Inferior parietal cortex (tissue), 1 donor: ENCODE data around the gene ADA.
"Not testable (repeated sequence)": the region's sequence is repeated elsewhere in the genome, so short reads cannot be mapped to it uniquely, and the experiment has no call there.

Experiments used
- DNase-seq: peaks from one replicate; pipeline ENCODE4 v3.0.0-alpha.2; 2016; ENCODE audit errors: extremely low spot score

ADA gene

GRCh38 chr20:44651684-44652423 lies at the start of gene ADA:
ADA (minus strand) TSS chr20:44651699; CDS start chr20:44651607, 92 bp downstream.
- DNase-seq = no peak

GRCh38 chr20:44700306-44700705 lies 48.8 kb upstream of the ADA start:
- no peak for DNase-seq

GRCh38 chr20:44698351-44698750 lies 46.9 kb upstream of the ADA start:
- DNase-seq = no peak

- DNase-seq = not testable (repeated sequence)
These were observed 45.5 kb upstream of the ADA start for GRCh38 chr20:44697041-44697440.

- DNase-seq = no peak
These were observed 44.8 kb upstream of the ADA start for GRCh38 chr20:44696315-44696714.

- DNase-seq = no peak
These were observed 44.3 kb upstream of the ADA start for GRCh38 chr20:44695674-44696300.

- DNase-seq = no peak
These were observed 43.8 kb upstream of the ADA start for GRCh38 chr20:44695295-44695673.

GRCh38 chr20:44694159-44694558 lies 42.7 kb upstream of the ADA start:
- no peak for DNase-seq

- DNase-seq = no peak
These were observed 42.1 kb upstream of the ADA start for GRCh38 chr20:44693627-44694026.

- DNase-seq = no peak
These were observed 41.5 kb upstream of the ADA start for GRCh38 chr20:44692932-44693480.

GRCh38 chr20:44691424-44692423 lies 40.2 kb upstream of the ADA start:
- DNase-seq = no peak

GRCh38 chr20:44690781-44691423 lies 39.4 kb upstream of the ADA start:
- no peak for DNase-seq

- no peak for DNase-seq
These were observed 38.3 kb upstream of the ADA start for GRCh38 chr20:44689809-44690208.

GRCh38 chr20:44688053-44688625 lies 36.6 kb upstream of the ADA start:
- DNase-seq = peak; percentile 63

- DNase-seq = no peak
These were observed 35.4 kb upstream of the ADA start for GRCh38 chr20:44686934-44687333.

- no peak for DNase-seq
These were observed 32.8 kb upstream of the ADA start for GRCh38 chr20:44684047-44684967.

GRCh38 chr20:44683263-44684046 lies 32.0 kb upstream of the ADA start:
- DNase-seq = peak; percentile 76

- no peak for DNase-seq
These were observed 30.5 kb upstream of the ADA start for GRCh38 chr20:44681796-44682566.
